NCI-H526 (cell line): Measurements from ENCODE around the gene CDK3.
"Not testable (repeated sequence)": the region's sequence is repeated elsewhere in the genome, so short reads cannot be mapped to it uniquely, and the experiment has no call there.

Experiments
- DNase-seq, 2 experiments: peaks; one replicate each; lab custom pipeline; 2025; lab: John Stamatoyannopoulos, UW

The CDK3 gene

DNA sequence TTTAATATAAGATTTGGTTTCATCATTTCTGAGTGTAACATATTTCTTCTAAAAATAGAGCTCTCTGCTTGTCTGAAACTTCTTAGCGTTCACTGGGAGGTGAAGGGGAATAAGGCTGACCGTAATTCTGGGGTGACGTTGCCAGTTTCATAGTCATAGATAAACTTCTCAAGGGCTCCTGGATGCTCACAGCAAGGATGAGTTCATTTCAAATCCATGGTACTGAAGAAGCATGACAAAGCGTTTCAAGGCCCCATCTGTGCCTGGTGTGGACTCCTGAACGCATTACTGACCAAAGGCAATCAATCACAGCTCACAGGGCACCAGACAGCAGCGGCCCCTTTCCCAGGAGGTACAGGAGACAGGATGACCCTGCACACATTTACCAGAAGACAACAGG, 38.5 kb downstream of the CDK3 start:
- no peak for DNase-seq

DNA sequence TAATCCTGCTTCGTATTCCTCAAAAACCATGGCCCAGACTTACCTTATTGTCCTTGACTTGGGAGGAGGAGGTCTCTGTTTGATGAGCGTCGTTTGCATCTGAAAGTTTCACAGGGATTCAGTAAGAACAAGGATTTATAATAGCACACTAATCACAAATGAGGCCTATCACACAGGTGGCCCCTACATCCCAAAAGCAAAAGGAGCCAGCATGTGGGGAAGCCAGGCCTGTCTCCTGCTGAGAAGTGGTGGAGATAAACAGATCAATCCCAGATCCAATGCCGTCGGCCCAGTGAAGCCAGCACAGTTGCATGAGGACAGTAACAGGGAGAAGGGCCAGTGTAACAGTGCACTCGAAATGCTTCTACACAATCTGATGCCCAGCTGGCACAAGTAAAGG, 39.7 kb downstream of the CDK3 start:
- no peak for DNase-seq

DNA sequence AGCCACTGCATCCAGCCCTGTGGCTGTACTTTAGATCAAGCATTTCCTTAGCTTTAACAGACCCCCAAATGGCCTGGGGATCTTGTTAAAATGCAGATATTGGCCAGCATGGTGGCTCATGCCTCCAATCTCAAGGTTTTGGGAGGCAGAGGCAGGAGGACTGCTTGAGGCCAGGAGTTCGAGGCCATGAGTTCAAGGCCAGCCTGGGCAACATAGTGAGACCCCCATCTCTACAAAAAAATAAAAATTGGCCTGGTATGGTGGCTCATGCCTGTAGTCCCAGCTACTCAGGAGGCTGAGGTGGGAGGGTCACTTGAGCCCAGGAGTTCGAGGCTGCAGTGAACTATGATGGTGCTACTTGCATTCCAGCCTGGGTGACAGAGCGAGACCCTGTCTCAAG, 42.2 kb downstream of the CDK3 start:
- DNase-seq, result not testable (repeated sequence)

DNA sequence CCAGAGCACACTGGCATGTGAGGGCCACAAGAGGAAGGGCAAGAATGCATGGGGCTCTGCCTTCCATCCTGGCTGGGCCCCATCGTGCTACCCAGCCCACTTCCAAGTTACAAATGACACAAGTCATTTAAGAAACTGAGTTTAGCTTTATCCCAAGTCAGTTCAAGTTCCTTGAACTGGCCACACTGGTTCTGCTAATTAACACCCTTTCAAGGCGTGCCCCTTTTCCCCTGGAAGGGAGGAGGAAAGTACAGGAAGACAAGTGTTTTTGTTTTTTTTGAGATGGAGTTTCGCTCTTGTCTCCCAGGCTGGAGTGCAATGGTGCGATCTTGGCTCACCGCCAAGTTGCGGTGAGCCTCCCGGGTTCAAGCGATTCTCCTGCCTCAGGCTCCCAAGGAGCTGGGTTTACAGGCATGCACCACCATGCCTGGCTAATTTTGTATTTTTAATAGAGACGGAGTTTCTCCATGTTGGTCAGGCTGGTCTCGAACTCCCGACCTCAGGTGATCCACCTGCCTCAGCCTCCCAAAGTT, 43.9 kb downstream of the CDK3 start:
- DNase-seq, result not testable (repeated sequence)

DNA sequence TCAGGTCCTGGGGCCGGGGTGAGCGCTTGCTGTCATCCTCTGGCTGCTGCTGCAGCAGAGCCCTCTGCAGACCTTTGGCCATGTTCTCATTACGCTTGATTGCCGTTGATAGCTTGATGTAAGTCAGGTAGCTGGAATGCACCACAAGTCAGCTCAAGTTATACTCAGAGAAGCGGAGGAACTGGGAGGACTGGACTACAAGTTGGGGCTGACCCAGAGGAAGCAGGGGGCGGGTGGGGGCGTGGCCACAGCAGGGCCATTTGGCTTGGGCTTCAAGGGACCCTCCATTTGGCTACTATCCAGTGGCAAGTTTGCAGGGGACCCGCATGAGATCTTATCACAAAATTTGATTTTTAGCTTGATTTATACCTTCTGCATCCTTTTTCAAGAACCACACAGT, 45.4 kb downstream of the CDK3 start:
- DNase-seq, result no peak

DNA sequence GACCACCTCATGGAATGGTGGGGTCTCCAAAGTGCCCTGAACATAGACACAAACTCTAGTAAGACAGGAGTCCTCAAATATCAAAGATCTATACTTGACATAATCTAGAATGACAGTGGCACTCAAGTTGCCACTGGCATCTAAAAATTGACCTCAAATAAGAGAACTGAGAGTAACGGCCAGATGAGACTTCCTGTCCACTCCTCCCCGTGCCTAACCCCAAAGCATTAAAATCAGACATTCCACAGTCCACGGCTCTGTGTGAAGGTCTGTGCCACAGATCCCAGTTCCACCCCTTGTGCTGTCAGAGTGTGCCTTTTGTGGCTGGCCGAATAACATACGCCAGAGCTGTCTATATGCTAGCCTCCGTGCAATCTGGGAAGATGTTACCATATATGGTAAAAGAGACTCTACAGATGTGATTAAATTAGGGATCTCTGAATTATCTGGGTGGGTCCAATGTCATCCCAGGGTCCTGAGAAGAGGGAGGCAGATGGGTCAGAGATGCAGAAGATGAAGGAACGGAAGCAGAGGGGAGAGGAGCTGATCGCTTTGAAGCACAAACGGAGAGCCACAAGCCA, 47.5 kb downstream of the CDK3 start:
- DNase-seq, result no peak

DNA sequence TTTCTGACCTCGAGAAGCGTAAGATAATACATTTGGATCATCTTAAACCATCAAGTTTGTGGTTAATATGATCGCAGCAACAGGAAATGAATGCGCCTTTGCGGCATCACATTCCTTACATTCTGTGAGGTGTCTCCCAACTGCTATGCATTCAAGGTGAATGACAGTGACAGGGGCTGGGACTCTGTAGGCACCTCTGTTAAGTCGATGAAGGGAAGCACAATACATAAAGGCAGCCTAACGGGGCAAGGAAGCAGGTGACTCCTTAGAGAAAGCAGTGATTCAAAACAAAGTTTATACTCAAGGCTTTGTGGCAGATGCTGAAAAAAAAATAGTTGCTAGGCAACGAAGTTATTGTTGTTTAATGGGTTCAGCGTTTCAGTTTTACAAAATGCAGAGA, 48.1 kb downstream of the CDK3 start:
- DNase-seq, result no peak

DNA sequence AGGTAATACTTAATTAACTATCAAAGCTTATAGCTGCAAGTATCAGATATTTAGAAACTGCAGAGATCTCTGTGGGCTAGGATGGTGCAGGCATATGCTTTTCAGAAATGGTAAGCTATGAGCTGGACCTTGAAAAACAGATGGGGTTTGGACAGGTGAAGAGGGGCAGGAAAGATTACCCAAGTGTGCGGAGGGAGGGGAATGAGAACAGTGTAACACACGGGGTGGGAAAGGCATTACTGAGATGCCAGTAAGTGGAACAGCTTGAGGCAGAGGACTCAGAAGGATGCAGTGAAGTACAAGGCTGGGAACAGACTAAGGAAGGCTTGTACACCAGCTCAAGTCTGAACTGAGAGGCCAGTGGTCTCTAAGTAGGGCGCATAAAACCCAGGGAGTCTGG, 48.6 kb downstream of the CDK3 start:
- DNase-seq, result no peak

DNA sequence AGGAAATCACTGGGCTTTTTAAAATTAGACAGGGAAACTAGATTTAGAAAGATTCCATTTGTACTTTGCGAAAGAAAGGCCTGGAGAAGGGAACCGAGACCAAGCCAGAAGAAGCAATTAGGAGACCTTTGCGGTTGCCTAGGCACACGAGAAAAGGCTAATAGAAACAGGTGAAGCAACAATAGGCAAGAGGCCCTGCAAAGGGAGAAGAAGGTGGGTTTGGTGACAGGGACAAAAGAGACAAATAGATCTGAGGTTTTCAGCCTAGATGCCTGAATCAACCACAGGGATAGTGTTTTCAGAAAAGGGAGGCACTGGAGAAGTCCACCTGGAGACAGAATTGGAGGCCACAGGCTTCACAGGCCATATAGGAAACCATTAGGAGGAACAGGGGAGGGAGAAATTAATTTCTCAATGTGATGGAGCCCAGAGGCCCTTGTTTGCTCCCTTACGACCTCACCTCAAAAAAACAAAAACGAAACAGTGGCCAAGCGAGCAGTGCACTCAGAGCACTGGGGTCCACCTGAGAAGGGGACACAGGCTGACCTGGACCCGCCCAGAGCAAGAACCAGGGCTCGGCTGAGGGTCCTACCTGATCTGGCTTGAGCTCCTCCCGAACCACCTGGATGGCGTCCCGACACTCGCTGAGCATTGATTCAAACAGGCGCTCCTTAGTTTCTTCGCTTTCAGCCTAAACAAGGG, 49.3 kb downstream of the CDK3 start:
- DNase-seq, result no peak

DNA sequence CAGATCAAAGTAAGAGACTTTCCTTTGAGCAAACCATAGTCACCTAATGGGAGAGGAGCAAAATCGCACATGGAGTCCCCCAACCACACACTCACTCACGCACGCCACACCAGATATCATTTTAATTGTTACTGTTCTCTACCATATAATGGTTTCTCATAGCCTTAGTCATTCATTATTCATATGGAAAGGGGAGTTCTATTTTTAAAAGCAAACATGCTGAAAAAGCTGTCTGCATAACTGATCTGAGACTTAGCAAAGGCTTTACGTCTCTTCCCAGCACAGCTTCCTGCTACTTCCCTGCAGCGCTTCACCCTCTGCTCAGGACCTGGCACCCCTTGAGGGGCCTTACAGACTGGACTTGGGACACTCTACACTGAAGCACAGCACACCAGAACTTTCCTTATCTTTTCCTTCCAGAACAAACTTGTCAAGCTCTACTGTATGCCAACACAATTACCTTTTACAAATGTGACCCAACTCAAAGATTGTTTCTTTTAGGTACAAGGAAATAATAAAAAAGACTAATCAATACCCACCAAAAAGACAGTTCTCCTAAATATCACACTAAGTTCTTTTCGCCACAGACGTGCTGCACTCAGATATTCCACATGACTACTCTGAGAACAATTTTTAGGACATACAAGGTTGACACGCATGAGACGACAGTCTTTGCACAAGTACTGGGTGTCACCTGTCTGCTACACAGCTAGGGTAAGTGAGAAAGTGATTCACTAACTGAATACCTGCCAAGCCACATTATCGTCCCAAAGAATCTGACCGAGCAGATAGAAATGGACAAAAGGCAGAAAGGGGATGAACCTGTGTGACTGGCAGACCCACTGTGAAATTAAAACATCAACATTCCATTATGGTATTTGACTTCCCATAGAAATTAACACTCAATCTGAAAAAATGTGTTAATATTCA, 50.1 kb downstream of the CDK3 start:
- no peak for DNase-seq

DNA sequence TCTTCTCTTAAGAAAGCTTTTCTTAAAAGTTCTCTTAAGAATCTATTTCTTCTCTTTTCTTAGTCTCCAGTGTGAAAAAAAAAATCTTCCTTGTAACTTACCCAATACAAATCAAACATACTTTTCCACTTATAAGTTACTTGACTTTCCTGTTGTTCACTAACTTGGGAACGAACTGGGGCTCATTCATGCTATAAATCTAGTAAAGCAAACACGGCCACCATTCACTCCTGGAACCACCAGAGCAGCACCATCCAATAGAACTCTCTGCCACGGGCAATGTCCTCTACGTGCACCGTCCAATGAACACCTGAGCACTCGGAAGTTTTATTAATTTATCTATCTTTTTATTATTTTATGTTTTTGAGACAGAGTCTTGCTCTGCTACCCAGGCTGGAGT, 50.9 kb downstream of the CDK3 start:
- no peak for DNase-seq

DNA sequence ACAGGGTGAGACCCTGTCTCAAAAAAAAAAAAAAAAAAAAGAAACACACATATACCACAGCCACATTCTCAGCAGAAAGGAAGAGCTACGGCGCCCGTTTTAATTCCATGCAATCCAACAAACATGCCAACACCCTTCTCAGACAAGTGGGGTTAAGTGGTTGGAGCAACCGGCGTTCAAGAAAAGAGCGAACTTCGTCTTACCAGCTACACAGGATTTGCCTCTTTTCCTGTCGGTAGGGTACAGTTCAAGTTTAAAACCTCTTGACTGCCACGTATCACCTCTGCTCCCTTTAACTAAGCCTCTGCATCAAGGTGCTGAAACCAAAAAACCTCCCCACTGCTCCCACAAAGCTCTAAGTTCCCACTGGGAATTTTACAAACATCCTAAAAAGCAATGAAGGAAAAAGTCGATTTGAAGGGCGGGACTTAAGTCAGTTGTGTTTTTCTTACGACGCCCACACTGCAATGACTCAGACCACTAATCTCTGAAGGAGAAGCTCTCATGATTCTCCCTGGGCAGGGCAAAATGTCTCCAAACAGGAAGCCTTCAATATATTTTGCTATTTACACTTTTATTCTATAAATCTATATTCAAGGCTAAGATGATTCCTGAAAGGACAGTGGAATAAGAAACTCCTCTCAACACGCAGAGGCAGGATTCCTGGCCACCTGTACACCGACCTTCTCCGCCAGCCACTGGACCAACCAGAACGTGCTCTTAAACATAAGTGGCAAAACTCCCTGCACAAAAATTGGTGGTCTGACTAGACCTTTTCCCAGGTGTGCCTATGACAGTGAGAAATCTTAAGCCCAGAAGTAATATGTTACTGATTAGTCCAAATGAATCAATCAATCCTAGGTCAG, 52.8 kb downstream of the CDK3 start:
- no peak for DNase-seq

DNA sequence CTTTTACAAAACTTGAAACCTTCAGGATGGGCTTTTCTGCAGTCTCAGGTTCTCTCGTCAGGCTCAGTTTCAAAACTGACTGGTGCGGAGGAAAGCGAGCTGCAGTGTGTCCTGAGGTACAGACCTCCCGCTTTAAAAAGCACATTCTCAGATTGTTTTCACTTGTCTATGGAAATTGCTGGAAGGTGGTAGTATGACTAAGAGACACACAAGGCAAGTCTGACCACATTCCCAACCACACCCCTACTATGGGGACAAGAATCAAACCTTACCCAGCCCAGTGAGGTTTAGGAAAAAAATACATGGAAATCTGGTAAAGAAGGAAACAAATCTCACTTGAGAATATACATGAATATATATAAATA, 53.4 kb downstream of the CDK3 start:
- DNase-seq, result no peak
